Measurements from ENCODE around the gene MAP4K2. TPM values are rescaled to one million over a fixed set of nuclear protein-coding genes. Genes with fewer than 3 reads are reported as not detected.

The MAP4K2 gene
- total and polyA plus RNA-seq, 4 donors = 15.0 to 41.8 (median 23.8) TPM

GRCh38 chr11:64769283-64769682, 33.7 kb downstream of the MAP4K2 start:
- Histone ChIP-seq H3K27me3 (ENCODE audit: control insufficient read depth in 3 of 3, insufficient read depth in 3 of 3, low read length in 2 of 3) (no peaks in the 10 kb centered on the region), H3K4me1 (ENCODE audit: control insufficient read depth in 5 of 5, insufficient read depth in 5 of 5, low read length in 5 of 5) (peaks cover 0 to 10% (median 0%) of the 10 kb centered on the region in 5 donors)
- WGBS, 2 donors = 92 to 95% methylated on average over 6 of the region's 6 CpGs

DNA sequence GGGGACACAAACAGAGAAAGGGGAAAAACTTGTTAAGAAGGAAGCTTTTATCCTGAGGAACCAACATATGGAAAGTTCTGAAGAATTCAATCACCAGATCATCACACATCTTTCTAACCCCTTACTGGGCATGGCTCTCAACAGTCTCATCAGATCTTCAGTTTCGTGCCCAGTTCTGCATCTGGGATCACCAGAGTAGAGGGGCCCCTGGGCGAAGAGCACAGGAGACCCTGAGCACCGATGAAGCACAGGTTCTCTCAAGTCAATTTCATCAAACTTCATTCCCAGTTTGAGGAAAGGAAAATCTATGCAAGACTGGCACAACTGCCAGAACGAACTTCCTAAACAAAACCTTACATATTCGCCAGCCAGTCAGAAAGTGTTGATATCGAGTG, 34.7 kb downstream of the MAP4K2 start:
- Histone ChIP-seq H3K27me3 (ENCODE audit: control insufficient read depth in 3 of 3, insufficient read depth in 3 of 3, low read length in 2 of 3) (no peaks in the 10 kb centered on the region), H3K27ac (ENCODE audit: low read depth in 1 of 2, low read length in 1 of 2) (no peak overlapping the region), H3K9me3 (ENCODE audit: control insufficient read depth in 4 of 4, insufficient read depth in 3 of 4, low read length in 3 of 4) (no peaks in the 10 kb centered on the region), H3K9ac (ENCODE audit: insufficient read depth in 1 of 2, low read length in 2 of 2) (no peak overlapping the region), H3K4me1 (ENCODE audit: control insufficient read depth in 5 of 5, insufficient read depth in 5 of 5, low read length in 5 of 5) (peaks cover 0 to 8% (median 0%) of the 10 kb centered on the region in 5 donors), H3K36me3 (ENCODE audit: control insufficient read depth in 4 of 4, insufficient read depth in 4 of 4, low read length in 4 of 4) (peaks cover 73 to 84% (median 81%) of the 10 kb centered on the region in 4 donors), H3K4me3 (no peak overlapping the region)
- no peak for DNase-seq
- WGBS, 2 donors = 89 to 91% methylated on average over 6 of the region's 6 CpGs
- ATAC-seq (ENCODE audit: insufficient read depth, low FRiP score) = no peak
- no peak for TF ChIP-seq CTCF (IDR thresholded peaks at IDR 0.05; ENCODE audit: control extremely low read depth, extremely low read depth)

More at GRCh38 chr11:64769283-64769682, 33.7 kb downstream of the MAP4K2 start:
- Histone ChIP-seq H3K27ac (ENCODE audit: low read depth in 1 of 2, low read length in 1 of 2) (no peak overlapping the region), H3K36me3 (ENCODE audit: control insufficient read depth in 4 of 4, insufficient read depth in 4 of 4, low read length in 4 of 4) (peaks cover 75 to 86% (median 79%) of the 10 kb centered on the region in 4 donors), H3K4me3 (no peak overlapping the region), H3K9me3 (ENCODE audit: control insufficient read depth in 4 of 4, insufficient read depth in 3 of 4, low read length in 3 of 4) (no peaks in the 10 kb centered on the region), H3K9ac (ENCODE audit: insufficient read depth in 1 of 2, low read length in 2 of 2) (peak overlapping the region in 1 of 2 donors; percentile 4)
- DNase-seq (no peak), ATAC-seq (ENCODE audit: insufficient read depth, low FRiP score) (no peak)
- TF ChIP-seq CTCF (IDR thresholded peaks at IDR 0.05; ENCODE audit: control extremely low read depth, extremely low read depth) = no peak

- Histone ChIP-seq H3K4me3 (no peak overlapping the region), H3K36me3 (ENCODE audit: control insufficient read depth in 4 of 4, insufficient read depth in 4 of 4, low read length in 4 of 4) (peaks cover 74 to 86% (median 76%) of the 10 kb centered on the region in 4 donors), H3K9ac (ENCODE audit: insufficient read depth in 1 of 2, low read length in 2 of 2) (no peak overlapping the region), H3K27me3 (ENCODE audit: control insufficient read depth in 3 of 3, insufficient read depth in 3 of 3, low read length in 2 of 3) (no peaks in the 10 kb centered on the region), H3K9me3 (ENCODE audit: control insufficient read depth in 4 of 4, insufficient read depth in 3 of 4, low read length in 3 of 4) (no peaks in the 10 kb centered on the region), H3K4me1 (ENCODE audit: control insufficient read depth in 5 of 5, insufficient read depth in 5 of 5, low read length in 5 of 5) (peaks cover 0 to 5% (median 0%) of the 10 kb centered on the region in 5 donors), H3K27ac (ENCODE audit: low read depth in 1 of 2, low read length in 1 of 2) (peak overlapping the region in 1 of 2 donors; percentile 54)
- DNase-seq (peak; percentile 60 to 69 (median 67)), ATAC-seq (ENCODE audit: insufficient read depth, low FRiP score) (no peak)
- peak; percentile 10 for TF ChIP-seq CTCF (IDR thresholded peaks at IDR 0.05; ENCODE audit: control extremely low read depth, extremely low read depth)
- 51 to 54% methylated on average over 19 of the region's 19 CpGs for WGBS, 2 donors
Observed at GRCh38 chr11:64767344-64768299, 35.4 kb downstream of the MAP4K2 start.

Measured in lung (tissue), 12 donors.